GM19351 (cell line): ENCODE measurements around the gene BAIAP2L2.
"Not testable (repeated sequence)": the region's sequence is repeated elsewhere in the genome, so short reads cannot be mapped to it uniquely, and the experiment has no call there.

Experiments
- ATAC-seq: cut with Tn5 transposase; IDR thresholded peaks from one replicate; pipeline ENCODE4 v1.9.1; 2021; ENCODE audit warnings: mild to moderate bottlenecking, moderate library complexity; ENCODE audit not compliant: unreplicated experiment

BAIAP2L2 gene

DNA sequence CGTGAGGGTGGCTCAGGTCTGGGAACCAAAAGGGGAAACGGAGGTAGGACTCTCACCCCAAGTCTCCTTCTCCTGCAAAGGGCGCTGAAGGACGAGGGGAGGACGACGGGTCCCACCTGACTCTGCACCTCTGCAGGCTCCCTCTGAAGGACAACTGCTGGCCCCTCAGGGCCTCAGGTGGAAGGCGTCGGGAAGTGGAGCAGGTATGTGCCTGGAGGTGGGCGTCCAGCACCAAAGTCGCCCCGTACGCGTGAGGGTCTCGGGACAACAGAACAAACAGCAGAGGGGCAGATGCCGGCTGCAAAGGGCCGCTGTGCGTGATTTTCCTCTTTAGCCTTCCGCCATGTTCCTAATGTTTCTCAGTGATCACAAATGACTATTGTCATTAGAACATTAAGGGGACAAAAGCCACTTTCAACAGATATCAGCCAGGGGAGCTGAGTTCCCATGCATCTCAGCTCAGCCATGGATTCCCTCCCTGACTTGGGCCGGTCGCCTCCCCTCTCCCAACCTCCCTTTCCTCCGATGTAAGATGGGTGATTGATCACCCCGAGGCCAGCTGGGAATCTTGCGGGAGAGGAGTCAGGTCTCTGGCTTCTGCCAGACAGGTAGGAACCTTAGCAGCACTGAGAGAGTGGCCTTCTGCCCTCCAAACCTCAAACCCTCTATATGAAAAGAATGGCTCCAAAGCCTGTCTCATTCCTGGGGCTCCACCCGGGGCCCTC is 27.3 kb downstream of the BAIAP2L2 start:
- ATAC-seq, result no peak

GRCh38 chr22:38081941-38082828 is 28.3 kb downstream of the BAIAP2L2 start:
- no peak for ATAC-seq

DNA sequence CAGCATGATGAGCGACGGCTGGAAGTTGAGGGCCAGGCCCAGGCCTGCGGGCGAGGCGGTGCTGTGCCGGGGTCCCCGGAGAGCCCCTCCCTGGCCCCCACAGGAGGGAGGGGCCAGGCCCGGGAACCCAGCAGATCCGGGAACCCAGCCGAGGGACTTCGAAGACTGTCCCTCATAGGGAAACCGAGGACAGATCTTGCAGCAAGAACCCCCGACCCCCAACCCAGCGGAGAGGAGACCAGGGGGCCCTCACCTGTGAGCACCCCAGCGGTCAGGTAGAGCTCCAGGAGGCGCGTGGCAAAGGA is 28.9 kb downstream of the BAIAP2L2 start:
- no peak for ATAC-seq

DNA sequence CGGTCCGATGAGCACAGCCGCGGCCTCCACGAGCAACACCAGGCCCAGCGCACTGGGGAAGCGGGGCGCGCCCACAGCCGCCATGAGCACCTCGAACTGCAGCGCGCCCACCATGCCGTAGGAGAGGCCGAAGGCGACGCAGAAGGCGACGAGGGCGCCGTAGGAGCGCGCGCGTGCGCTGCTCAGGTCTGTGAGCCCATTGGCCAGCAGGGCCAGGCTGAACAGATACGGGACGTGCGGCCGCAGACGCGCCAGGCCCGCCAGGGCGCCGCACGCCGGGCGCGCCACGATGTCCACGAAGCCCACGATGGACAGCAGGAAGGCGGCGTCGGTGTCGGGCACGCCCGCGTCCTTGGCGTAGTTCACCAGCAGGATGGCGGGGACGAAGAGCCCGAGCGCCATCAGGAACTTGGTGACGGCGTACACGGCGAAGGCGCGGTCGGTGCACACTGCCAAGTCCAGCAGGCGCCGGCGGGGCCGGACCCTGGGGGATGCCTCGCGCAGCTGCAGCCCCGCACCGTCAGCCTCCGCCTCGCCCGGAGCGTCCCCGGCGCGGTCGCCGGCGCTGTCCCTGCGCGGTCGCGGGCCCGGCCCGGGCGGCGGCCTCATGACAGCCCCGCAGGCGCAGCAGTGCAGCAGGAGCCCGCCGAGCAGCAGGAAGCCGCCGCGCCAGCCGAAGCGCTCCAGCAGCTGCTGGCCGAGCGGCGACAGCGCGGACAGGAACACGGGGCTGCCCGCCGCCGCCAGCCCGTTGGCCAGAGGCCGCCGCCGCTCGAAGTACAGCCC is 29.4 kb downstream of the BAIAP2L2 start:
- ATAC-seq, result no peak

GRCh38 chr22:38080474-38080849 is 30.0 kb downstream of the BAIAP2L2 start:
- ATAC-seq, result no peak

- no peak for ATAC-seq
Measured at GRCh38 chr22:38079804-38080203, 30.7 kb downstream of the BAIAP2L2 start.

- ATAC-seq, result not testable (repeated sequence)
Measured at GRCh38 chr22:38079208-38079607, 31.3 kb downstream of the BAIAP2L2 start.

DNA sequence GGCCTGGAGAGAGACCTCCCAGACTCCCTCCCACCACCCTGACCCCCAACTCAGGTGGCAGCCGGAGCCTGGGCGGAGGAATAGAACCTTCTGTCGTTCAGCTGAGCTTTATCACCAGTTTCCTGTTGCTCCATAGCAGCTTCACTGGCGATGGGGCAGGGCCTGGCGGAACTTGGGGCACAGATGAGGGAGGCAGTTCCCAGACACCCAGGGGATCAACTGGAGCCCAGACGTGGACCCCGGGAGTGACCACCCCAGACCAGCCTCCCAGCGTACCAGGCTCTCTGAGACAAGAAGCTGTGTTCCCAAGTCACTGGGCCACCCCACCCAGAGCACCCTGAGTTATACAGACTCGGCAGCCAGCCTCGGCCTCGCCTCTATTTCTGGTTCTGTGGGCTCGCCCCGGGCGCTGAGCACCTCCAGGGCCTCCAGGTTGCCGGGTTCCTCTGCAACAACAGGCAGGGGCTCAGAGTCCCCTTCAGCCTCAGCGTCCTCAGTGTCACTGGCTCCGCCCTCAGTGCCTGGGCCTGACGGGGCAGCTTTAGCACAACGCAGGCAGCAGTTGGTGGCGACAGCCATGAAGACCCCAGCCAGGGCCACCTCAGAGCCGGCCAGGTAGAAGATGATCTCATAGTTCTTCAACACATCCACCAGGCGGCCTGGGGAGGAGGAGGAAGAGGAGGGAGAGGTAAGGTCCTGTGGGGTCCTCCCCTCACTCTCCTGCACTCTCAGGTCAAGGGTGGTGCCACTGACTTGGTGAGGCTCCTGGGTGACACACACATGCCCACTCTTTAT is 32.2 kb downstream of the BAIAP2L2 start:
- ATAC-seq, result no peak

GRCh38 chr22:38077595-38077994 is 32.9 kb downstream of the BAIAP2L2 start:
- no peak for ATAC-seq

- no peak for ATAC-seq
Measured at GRCh38 chr22:38077096-38077495, 33.4 kb downstream of the BAIAP2L2 start.

DNA sequence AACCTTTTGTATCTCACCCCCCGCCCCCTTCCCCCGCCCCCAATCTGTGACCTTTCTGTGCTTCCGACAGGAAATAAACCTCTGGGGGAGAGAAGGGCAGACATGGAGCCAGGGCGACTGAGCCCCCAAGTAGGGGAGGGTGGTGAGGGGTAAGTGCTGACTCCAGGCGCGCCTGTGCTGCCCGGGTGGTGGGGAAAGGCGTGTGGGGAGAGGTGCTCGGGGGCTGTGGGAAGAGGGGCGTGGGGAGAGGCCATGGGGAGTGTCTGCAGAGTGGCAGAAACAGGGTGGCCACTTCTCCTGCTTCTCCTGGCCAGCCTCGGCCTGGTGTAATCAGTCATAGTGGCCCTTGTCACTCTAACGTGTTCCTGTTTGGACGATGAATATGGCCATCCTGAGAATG is 34.5 kb downstream of the BAIAP2L2 start:
- ATAC-seq, result no peak

DNA sequence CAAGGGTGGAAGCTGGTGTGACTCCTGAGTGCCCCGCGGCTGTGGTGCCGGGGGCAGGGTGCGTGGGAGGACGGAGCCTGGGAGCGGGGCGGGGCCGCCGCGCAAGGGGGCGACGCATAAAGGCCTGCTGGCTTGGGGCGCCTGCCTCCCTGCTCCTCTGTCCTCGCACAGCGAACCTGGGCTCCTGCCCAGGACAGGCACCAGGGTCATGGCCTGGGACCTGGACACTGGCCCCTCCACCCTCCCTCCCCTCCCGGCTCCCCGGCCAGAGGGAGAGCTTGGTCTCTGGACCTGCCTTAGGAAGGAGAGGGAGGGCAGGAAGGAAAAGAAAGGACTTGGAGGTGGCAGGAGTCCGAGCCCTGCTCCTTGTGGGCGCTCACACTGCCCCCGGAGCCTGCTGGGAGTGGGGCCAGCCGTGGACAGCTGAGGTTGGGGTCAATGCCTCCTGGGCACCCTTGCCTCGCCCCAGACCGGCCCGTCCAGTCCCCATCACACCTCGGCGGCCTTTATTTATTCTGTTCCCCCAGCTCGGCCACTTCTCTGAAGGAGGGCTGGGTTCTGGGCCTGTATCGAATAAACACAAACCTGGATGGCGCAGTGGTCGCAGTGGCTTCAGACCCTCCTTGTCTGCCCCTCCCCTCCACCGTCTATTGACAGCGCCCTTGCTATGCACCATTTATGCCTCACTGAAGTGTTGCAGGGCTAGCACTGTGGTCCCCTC is 35.2 kb downstream of the BAIAP2L2 start:
- ATAC-seq, result no peak

GRCh38 chr22:38074181-38075104 is 36.0 kb downstream of the BAIAP2L2 start:
- ATAC-seq, result no peak

DNA sequence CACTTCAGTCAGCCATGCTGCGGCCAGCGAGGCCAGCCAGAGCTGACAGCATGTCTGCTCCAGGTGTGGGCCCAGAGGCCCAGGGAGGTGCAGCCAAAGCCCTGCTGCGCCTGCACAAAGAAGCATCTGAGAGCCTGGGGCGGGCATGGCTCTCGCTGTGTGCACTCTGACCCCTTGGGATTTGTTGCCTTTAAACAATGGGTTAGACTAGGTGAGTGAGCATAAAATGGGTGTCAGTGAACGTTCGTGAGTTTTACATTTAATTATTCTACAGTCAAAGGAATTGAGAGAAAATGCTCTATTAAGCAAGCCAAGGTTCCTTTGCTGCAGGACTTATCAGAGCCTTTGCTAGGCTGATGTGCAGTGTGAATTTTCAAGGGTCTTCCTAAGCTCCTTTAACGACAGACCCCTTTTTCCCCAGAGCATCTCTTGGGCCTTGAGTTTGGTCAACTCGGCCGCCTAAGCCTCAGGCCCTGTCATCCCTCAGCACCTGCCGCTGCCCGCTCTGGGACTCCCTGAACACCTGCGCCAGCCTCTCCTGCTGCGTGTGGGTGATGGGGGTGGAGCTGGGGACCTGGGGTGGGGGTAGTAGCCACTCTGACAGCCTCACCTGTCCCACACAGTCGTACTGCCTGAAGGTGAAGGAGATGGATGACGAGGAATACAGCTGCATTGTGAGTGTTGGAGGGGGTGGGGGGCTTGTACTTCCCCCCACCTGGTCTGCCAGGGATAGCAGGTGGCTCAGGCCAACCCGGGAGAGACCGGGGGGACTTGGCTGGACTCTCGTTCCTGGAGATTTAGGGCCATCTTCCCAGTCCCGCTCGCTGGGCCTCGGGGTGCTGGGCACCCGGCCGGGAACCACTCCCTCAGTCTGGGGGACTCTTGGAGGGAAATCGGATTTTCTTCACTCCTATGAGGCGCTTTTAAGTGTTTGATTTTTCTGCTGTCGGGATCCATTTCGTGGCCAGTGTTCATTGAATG is 37.0 kb downstream of the BAIAP2L2 start:
- no peak for ATAC-seq

DNA sequence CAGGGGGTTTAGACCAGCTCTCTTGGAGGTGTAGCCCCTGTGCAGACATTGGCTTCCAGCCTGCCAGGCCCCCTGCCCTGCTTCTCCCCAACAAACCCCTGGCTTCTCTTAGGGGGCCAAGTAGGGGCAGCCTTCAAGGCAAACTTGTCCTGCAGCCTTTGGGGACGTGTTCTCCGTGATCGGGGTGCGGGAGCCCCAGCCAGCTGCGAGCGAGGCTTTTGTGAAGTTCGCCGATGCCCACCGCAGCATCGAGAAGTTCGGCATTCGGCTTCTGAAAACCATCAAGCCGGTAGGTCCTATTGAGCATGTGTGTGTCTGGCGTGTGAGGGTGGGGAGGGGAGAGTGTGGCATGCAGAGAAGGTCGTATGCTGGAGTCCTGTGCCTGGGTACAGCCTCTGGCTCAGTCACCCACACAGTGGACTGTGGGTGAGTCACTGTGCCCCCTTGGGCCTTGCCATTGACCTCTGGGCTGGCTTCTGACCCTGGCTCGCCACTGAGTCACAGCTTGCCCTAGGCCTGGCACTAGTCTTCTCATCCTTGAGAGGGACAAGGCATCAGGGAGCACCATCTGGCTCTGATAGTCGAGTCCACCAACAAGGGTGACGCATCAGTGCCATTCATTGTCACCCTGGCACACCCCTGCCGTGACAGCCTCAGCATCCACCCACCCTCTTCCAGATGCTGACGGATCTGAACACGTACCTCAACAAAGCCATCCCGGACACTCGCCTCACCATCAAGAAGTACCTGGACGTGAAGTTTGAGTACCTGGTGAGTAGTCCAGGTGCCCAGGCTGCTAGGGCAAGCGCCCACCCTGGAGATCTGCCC is 37.9 kb downstream of the BAIAP2L2 start:
- ATAC-seq, result no peak

DNA sequence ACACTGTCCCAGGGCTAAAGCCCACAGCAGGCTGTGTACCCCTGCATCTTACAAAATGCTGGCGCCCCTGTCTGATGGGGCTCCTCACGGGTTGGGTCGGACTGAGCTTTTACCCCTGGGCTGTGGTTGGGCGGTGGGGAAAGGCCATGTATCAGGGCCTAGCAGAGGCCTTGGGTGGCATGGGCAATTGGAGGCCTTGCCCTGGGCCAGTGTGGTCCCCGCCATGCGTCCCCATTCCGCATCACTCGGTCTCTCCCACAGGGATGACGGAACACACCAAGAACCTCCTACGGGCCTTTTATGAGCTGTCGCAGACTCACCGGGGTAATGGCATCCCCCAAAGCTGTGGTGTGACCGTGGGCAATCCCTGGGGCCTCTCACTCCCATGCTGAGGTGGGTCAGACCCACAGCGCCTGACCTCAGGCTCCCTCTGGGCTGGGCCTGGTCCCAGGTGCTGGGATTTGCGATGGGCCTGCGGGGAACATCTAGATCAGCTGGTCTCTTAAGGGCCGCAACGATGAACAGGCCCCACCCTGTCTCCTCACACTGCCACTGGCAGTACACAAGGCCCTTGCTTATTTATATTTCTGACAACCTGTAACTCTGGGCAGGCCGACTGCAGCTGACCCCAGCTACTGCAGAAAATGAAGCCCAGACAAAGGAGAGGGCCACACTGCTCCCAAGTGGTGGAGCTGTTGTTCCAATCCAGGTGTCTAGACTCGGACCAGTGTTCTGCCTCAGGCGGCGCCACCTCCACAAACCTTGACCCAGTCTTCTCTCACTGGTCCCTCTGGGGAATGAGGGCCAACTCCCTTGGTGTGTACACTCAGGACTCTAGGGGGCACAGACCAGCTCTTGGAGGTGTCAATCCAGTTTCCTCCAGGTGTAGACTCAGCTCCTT is 38.8 kb downstream of the BAIAP2L2 start:
- no peak for ATAC-seq
